ENCODE measurements around the gene S1PR4. TPM values are rescaled to one million over a fixed set of nuclear protein-coding genes. Genes with fewer than 3 reads are reported as not detected.

Gene S1PR4
- total and polyA plus RNA-seq, 2 donors from 2014 or later: 0.67 to 5.1 TPM

GRCh38 chr19:3185461-3186159 is 7.0 kb downstream of the S1PR4 start, which contains the start of gene NCLN:
TSS of gene NCLN (plus strand) at chr19:3185930. CDS start at chr19:3186031, 101 bp downstream.
- H3K4me3 ChIP-seq (ENCODE audit: low read length in 3 of 3): peak within 1 kb of the TSS; percentile 76 to 95 (median 89)
- intact Hi-C loops (cut with DNase I): no loop called here
- no peaks in the 10 kb centered on the region for H3K36me3 ChIP-seq (ENCODE audit: control insufficient read depth in 2 of 3, insufficient read depth in 3 of 3, low read length in 3 of 3)
- no peaks in the 10 kb centered on the region for H3K27me3 ChIP-seq (ENCODE audit: control insufficient read depth, insufficient read depth, low read length)
- H3K27ac ChIP-seq (ENCODE audit: low read depth in 2 of 2, low read length in 2 of 2): peak within 1 kb of the TSS; percentile 80 to 97
- DNase-seq: peak; percentile 95 to 98 (median 98)
- H3K9me3 ChIP-seq (ENCODE audit: control insufficient read depth in 2 of 3, insufficient read depth in 1 of 3, low read length in 3 of 3): no peaks in the 10 kb centered on the region
- H3K4me1 ChIP-seq (ENCODE audit: control insufficient read depth in 2 of 3, insufficient read depth in 2 of 3, low read depth in 1 of 3, low read length in 3 of 3): peaks cover 0 to 13% (median 2%) of the 10 kb centered on the region in 3 donors
- FAIRE-seq: no peak
- H3K9ac ChIP-seq (ENCODE audit: low read length in 3 of 3): peak within 1 kb of the TSS; percentile 58 to 91 (median 79)
- no peak for TF ChIP-seq CTCF (IDR thresholded peaks at IDR 0.05; ENCODE audit: borderline replicate concordance, extremely low read depth, insufficient read depth)

- peak overlapping the region; percentile 60 to 76 (median 73) for H3K4me3 ChIP-seq (ENCODE audit: low read length in 3 of 3)
- no peak for FAIRE-seq
- peaks cover 0 to 13% (median 2%) of the 10 kb centered on the region in 3 donors for H3K4me1 ChIP-seq (ENCODE audit: control insufficient read depth in 2 of 3, insufficient read depth in 2 of 3, low read depth in 1 of 3, low read length in 3 of 3)
- peak overlapping the region; percentile 30 to 79 (median 58) for H3K9ac ChIP-seq (ENCODE audit: low read length in 3 of 3)
- H3K36me3 ChIP-seq (ENCODE audit: control insufficient read depth in 2 of 3, insufficient read depth in 3 of 3, low read length in 3 of 3): no peaks in the 10 kb centered on the region
- TF ChIP-seq CTCF (IDR thresholded peaks at IDR 0.05; ENCODE audit: borderline replicate concordance, extremely low read depth, insufficient read depth): no peak
- no peaks in the 10 kb centered on the region for H3K9me3 ChIP-seq (ENCODE audit: control insufficient read depth in 2 of 3, insufficient read depth in 1 of 3, low read length in 3 of 3)
- peak in 3 of 5 donors; percentile 20 to 86 (median 79) for DNase-seq
- intact Hi-C loops (cut with DNase I): no loop called here
- no peaks in the 10 kb centered on the region for H3K27me3 ChIP-seq (ENCODE audit: control insufficient read depth, insufficient read depth, low read length)
- no peak overlapping the region for H3K27ac ChIP-seq (ENCODE audit: low read depth in 2 of 2, low read length in 2 of 2)
Observed at GRCh38 chr19:3186160-3186688, 7.7 kb downstream of the S1PR4 start.

- no peak for FAIRE-seq
- Histone ChIP-seq H3K9me3 (ENCODE audit: control insufficient read depth in 2 of 3, insufficient read depth in 1 of 3, low read length in 3 of 3) (no peaks in the 10 kb centered on the region), H3K4me1 (ENCODE audit: control insufficient read depth in 2 of 3, insufficient read depth in 2 of 3, low read depth in 1 of 3, low read length in 3 of 3) (peaks cover 0 to 13% (median 2%) of the 10 kb centered on the region in 3 donors), H3K9ac (ENCODE audit: low read length in 3 of 3) (peak overlapping the region in 2 of 3 donors; percentile 58 to 79), H3K4me3 (ENCODE audit: low read length in 3 of 3) (peak overlapping the region; percentile 26 to 76 (median 73)), H3K27me3 (ENCODE audit: control insufficient read depth, insufficient read depth, low read length) (no peaks in the 10 kb centered on the region), H3K36me3 (ENCODE audit: control insufficient read depth in 2 of 3, insufficient read depth in 3 of 3, low read length in 3 of 3) (no peaks in the 10 kb centered on the region), H3K27ac (ENCODE audit: low read depth in 2 of 2, low read length in 2 of 2) (no peak overlapping the region)
- no peak for TF ChIP-seq CTCF (IDR thresholded peaks at IDR 0.05; ENCODE audit: borderline replicate concordance, extremely low read depth, insufficient read depth)
- peak in 1 of 5 donors; percentile 67 for DNase-seq
- intact Hi-C loops (cut with DNase I): no loop called here
Observed at GRCh38 chr19:3186891-3187661, 8.5 kb downstream of the S1PR4 start.
